Activated CD4-positive, alpha-beta T cell treated with anti-CD3 and anti-CD28 coated beads, Interleukin-10, Interleukin-2, amounts not matched to agents 100 ng/mL and 50 ng/mL, durations not matched to agents 16 hours and 8 hours (primary cell): Measurements from ENCODE around the gene PDGFB.
"Not testable (repeated sequence)": the region's sequence is repeated elsewhere in the genome, so short reads cannot be mapped to it uniquely, and the experiment has no call there.

Experiments used
- DNase-seq: peaks from one replicate; pipeline ENCODE4 v3.0.0-alpha.2; 2020

Gene PDGFB

GRCh38 chr22:39223091-39223710, 21.6 kb downstream of the PDGFB start:
- no peak for DNase-seq

- DNase-seq: no peak
Observed at GRCh38 chr22:39221999-39222686, 22.6 kb downstream of the PDGFB start.

- DNase-seq: no peak
Observed at GRCh38 chr22:39220890-39221850, 23.6 kb downstream of the PDGFB start.

- DNase-seq: no peak
Observed at GRCh38 chr22:39220450-39220849, 24.3 kb downstream of the PDGFB start.

GRCh38 chr22:39219071-39220039, 25.4 kb downstream of the PDGFB start:
- no peak for DNase-seq

- not testable (repeated sequence) for DNase-seq
Observed at GRCh38 chr22:39218432-39218831, 26.4 kb downstream of the PDGFB start.

GRCh38 chr22:39216143-39216490, 28.7 kb downstream of the PDGFB start:
- DNase-seq: no peak

- DNase-seq: no peak
Observed at GRCh38 chr22:39215426-39216142, 29.2 kb downstream of the PDGFB start.

- no peak for DNase-seq
Observed at GRCh38 chr22:39215070-39215396, 29.7 kb downstream of the PDGFB start.

GRCh38 chr22:39214383-39215069, 30.3 kb downstream of the PDGFB start:
- no peak for DNase-seq

GRCh38 chr22:39214006-39214382, 30.8 kb downstream of the PDGFB start:
- DNase-seq: no peak

- no peak for DNase-seq
Observed at GRCh38 chr22:39212721-39213376, 31.9 kb downstream of the PDGFB start.

GRCh38 chr22:39209756-39210155, 35.0 kb downstream of the PDGFB start:
- DNase-seq: no peak

GRCh38 chr22:39208013-39208680, 36.6 kb downstream of the PDGFB start:
- DNase-seq: no peak

- DNase-seq: no peak
Observed at GRCh38 chr22:39207141-39208012, 37.4 kb downstream of the PDGFB start.

- DNase-seq: no peak
Observed at GRCh38 chr22:39206491-39206890, 38.3 kb downstream of the PDGFB start.

- peak; percentile 47 for DNase-seq
Observed at GRCh38 chr22:39205344-39206021, 39.3 kb downstream of the PDGFB start.

- no peak for DNase-seq
Observed at GRCh38 chr22:39204216-39204615, 40.6 kb downstream of the PDGFB start.

- DNase-seq: no peak
Observed at GRCh38 chr22:39197578-39197977, 47.2 kb downstream of the PDGFB start.
